ENCODE data around the gene KLHL29. TPM values are rescaled to one million over a fixed set of nuclear protein-coding genes. Genes with fewer than 3 reads are reported as not detected.

Gene KLHL29
- total and polyA plus RNA-seq, 8 donors = 1.8 to 10.5 (median 2.8) TPM

GRCh38 chr2:23592898-23593751 lies 208.1 kb downstream of the KLHL29 start:
- intact Hi-C loops (cut with DNase I) = no loop called here

GRCh38 chr2:23593752-23594459 lies 208.9 kb downstream of the KLHL29 start:
- H3K9me3 ChIP-seq = no peaks in the 10 kb centered on the region
- TF ChIP-seq CTCF (IDR thresholded peaks at IDR 0.05) = no peak
- ATAC-seq (no peak), DNase-seq (no peak)
- H3K4me3 ChIP-seq = no peak overlapping the region
- no peak overlapping the region for H3K27ac ChIP-seq
- intact Hi-C loops (cut with DNase I) = no loop called here
- no peaks in the 10 kb centered on the region for H3K4me1 ChIP-seq
- no peaks in the 10 kb centered on the region for H3K36me3 ChIP-seq
- peaks cover 0 to 17% of the 10 kb centered on the region in 2 donors for H3K27me3 ChIP-seq

More at GRCh38 chr2:23592898-23593751, 208.1 kb downstream of the KLHL29 start:
- Histone ChIP-seq H3K27me3 (peaks cover 0 to 17% of the 10 kb centered on the region in 2 donors), H3K9me3 (no peaks in the 10 kb centered on the region), H3K4me3 (no peak overlapping the region), H3K27ac (no peak overlapping the region), H3K36me3 (no peaks in the 10 kb centered on the region), H3K4me1 (no peaks in the 10 kb centered on the region)
- DNase-seq (no peak), ATAC-seq (no peak)
- no peak for TF ChIP-seq CTCF (IDR thresholded peaks at IDR 0.05)

GRCh38 chr2:23594460-23594825 lies 209.5 kb downstream of the KLHL29 start:
- Histone ChIP-seq H3K4me1 (no peaks in the 10 kb centered on the region), H3K9me3 (no peaks in the 10 kb centered on the region), H3K36me3 (no peaks in the 10 kb centered on the region), H3K27me3 (peaks cover 0 to 17% of the 10 kb centered on the region in 2 donors), H3K27ac (no peak overlapping the region), H3K4me3 (no peak overlapping the region)
- ATAC-seq = no peak
- intact Hi-C loops (cut with DNase I) = no loop called here
- no peak for DNase-seq
- TF ChIP-seq CTCF (IDR thresholded peaks at IDR 0.05) = no peak

GRCh38 chr2:23595021-23595420 lies 210.0 kb downstream of the KLHL29 start:
- H3K27ac ChIP-seq = no peak overlapping the region
- no peak for ATAC-seq
- TF ChIP-seq CTCF (IDR thresholded peaks at IDR 0.05) = no peak
- intact Hi-C loops (cut with DNase I) = no loop called here
- DNase-seq = no peak
- peaks cover 0 to 17% of the 10 kb centered on the region in 2 donors for H3K27me3 ChIP-seq
- H3K4me1 ChIP-seq = no peaks in the 10 kb centered on the region
- H3K9me3 ChIP-seq = no peaks in the 10 kb centered on the region
- no peaks in the 10 kb centered on the region for H3K36me3 ChIP-seq
- no peak overlapping the region for H3K4me3 ChIP-seq

GRCh38 chr2:23595601-23596251 lies 210.7 kb downstream of the KLHL29 start:
- H3K4me3 ChIP-seq = no peak overlapping the region
- TF ChIP-seq CTCF (IDR thresholded peaks at IDR 0.05) = no peak
- no peak overlapping the region for H3K27ac ChIP-seq
- peaks cover 0 to 17% of the 10 kb centered on the region in 2 donors for H3K27me3 ChIP-seq
- no peaks in the 10 kb centered on the region for H3K9me3 ChIP-seq
- DNase-seq (peak in 2 of 4 donors; percentile 47 to 58), ATAC-seq (peak; percentile 91)
- H3K4me1 ChIP-seq = no peaks in the 10 kb centered on the region
- no peaks in the 10 kb centered on the region for H3K36me3 ChIP-seq
- intact Hi-C loops (cut with DNase I) = no loop called here
